Hepatocyte (in vitro differentiated cells): ENCODE measurements around the gene NOXRED1.

Source experiments
- EZH2 ChIP-seq: fragments of 200-600 bp; sonication (generic); IDR thresholded peaks from 2 replicates; pipeline ENCODE4 v1.6.1; 2016; ENCODE audit warnings: antibody characterized with exemption, mild to moderate bottlenecking, borderline replicate concordance
- EZH2phosphoT487 ChIP-seq: fragments of 200-600 bp; sonication (generic); IDR thresholded peaks from one replicate; pipeline ENCODE4 v1.6.1; 2018; ENCODE audit warnings: antibody characterized with exemption, mild to moderate bottlenecking, low read depth, moderate library complexity; ENCODE audit not compliant: unreplicated experiment, severe bottlenecking
- TF ChIP-seq, protein P1 (sequence below): fragments of 200-600 bp; sonication (generic); IDR thresholded peaks from 2 replicates; pipeline ENCODE4 v1.5.1; 2016; ENCODE audit warnings: antibody characterized with exemption, mild to moderate bottlenecking; ENCODE audit not compliant: poor library complexity

DNA sequence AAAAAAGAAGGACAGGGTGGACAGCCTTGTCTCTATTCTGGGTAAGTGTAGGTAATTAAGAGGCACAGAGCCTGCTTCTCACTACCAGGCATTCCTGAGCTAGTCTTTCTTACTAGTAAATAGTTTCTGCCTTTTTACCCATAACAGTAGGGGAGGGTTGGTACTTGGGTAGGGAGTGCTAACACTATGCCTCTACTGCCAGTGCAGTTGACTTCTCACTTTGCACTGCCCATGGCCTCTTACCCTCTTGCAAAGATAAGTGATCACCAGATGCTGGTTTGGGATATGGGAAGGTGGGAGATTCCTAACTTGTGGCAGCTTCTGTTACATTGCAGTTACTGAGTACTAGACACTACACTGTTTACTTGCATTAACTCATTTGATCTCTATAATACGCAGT is 46.2 kb upstream of the NOXRED1 start:
- TF ChIP-seq, protein P1, sequence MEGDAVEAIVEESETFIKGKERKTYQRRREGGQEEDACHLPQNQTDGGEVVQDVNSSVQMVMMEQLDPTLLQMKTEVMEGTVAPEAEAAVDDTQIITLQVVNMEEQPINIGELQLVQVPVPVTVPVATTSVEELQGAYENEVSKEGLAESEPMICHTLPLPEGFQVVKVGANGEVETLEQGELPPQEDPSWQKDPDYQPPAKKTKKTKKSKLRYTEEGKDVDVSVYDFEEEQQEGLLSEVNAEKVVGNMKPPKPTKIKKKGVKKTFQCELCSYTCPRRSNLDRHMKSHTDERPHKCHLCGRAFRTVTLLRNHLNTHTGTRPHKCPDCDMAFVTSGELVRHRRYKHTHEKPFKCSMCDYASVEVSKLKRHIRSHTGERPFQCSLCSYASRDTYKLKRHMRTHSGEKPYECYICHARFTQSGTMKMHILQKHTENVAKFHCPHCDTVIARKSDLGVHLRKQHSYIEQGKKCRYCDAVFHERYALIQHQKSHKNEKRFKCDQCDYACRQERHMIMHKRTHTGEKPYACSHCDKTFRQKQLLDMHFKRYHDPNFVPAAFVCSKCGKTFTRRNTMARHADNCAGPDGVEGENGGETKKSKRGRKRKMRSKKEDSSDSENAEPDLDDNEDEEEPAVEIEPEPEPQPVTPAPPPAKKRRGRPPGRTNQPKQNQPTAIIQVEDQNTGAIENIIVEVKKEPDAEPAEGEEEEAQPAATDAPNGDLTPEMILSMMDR, result no peak
- TF ChIP-seq EZH2 (no peak), EZH2phosphoT487 (no peak)
